ENCODE results near the gene EFEMP1.

The EFEMP1 gene

GRCh38 chr2:55923091-55923981 lies at the start of gene EFEMP1:
Gene EFEMP1, minus strand, starts transcription at chr2:55923782. Its CDS starts 1,342 bp downstream, at chr2:55922440.
- DNase-seq = no peak

- DNase-seq = no peak
These were observed 46.9 kb upstream of the EFEMP1 start for GRCh38 chr2:55970500-55970899.

- DNase-seq = no peak
These were observed 45.4 kb upstream of the EFEMP1 start for GRCh38 chr2:55968941-55969340.

GRCh38 chr2:55966401-55967118 lies 43.0 kb upstream of the EFEMP1 start:
- no peak for DNase-seq

GRCh38 chr2:55965966-55966365 lies 42.4 kb upstream of the EFEMP1 start:
- no peak for DNase-seq

- no peak for DNase-seq
These were observed 41.7 kb upstream of the EFEMP1 start for GRCh38 chr2:55965276-55965675.

GRCh38 chr2:55962915-55963314 lies 39.3 kb upstream of the EFEMP1 start:
- no peak for DNase-seq

- no peak for DNase-seq
These were observed 37.8 kb upstream of the EFEMP1 start for GRCh38 chr2:55961318-55961911.

- DNase-seq = no peak
These were observed 35.2 kb upstream of the EFEMP1 start for GRCh38 chr2:55958756-55959155.

GRCh38 chr2:55957142-55957541 lies 33.6 kb upstream of the EFEMP1 start:
- no peak for DNase-seq

GRCh38 chr2:55954306-55955035 lies 30.9 kb upstream of the EFEMP1 start:
- DNase-seq = no peak

GRCh38 chr2:55952415-55952814 lies 28.8 kb upstream of the EFEMP1 start:
- DNase-seq = no peak

- DNase-seq = no peak
These were observed 28.0 kb upstream of the EFEMP1 start for GRCh38 chr2:55951533-55951932.

- DNase-seq = no peak
These were observed 26.0 kb upstream of the EFEMP1 start for GRCh38 chr2:55949613-55950012.

GRCh38 chr2:55949211-55949610 lies 25.6 kb upstream of the EFEMP1 start:
- DNase-seq = no peak

GRCh38 chr2:55948176-55948923 lies 24.8 kb upstream of the EFEMP1 start:
- no peak for DNase-seq

- no peak for DNase-seq
These were observed 24.2 kb upstream of the EFEMP1 start for GRCh38 chr2:55947752-55948151.

GRCh38 chr2:55946793-55947192 lies 23.2 kb upstream of the EFEMP1 start:
- DNase-seq = no peak

GRCh38 chr2:55943466-55943865 lies 19.9 kb upstream of the EFEMP1 start:
- DNase-seq = no peak

- DNase-seq = no peak
These were observed 12.8 kb upstream of the EFEMP1 start for GRCh38 chr2:55936351-55936750.

- no peak for DNase-seq
These were observed 10.8 kb upstream of the EFEMP1 start for GRCh38 chr2:55934337-55934736.

- no peak for DNase-seq
These were observed 9.3 kb upstream of the EFEMP1 start for GRCh38 chr2:55932843-55933242.
